ENCODE measurements around the gene SKA1.

Gene SKA1

GRCh38 chr18:50374753-50375391 is at the start of gene SKA1:
SKA1 (plus strand) TSS chr18:50375046; CDS start chr18:50375831, 785 bp downstream.
- peaks cover 0 to 5% of the 10 kb centered on the region in 2 donors for H3K9me3 ChIP-seq (ENCODE audit: control insufficient read depth in 1 of 2, low read length in 2 of 2)

GRCh38 chr18:50327983-50328382 is 46.9 kb upstream of the SKA1 start:
- peaks cover 0 to 3% of the 10 kb centered on the region in 2 donors for H3K27me3 ChIP-seq (ENCODE audit: control insufficient read depth in 1 of 2, insufficient read depth in 2 of 2, low read length in 2 of 2)
- no peak overlapping the region for H3K27ac ChIP-seq (ENCODE audit: low read depth, low read length)
- H3K9ac ChIP-seq (ENCODE audit: low read depth in 1 of 2, low read length in 2 of 2), result no peak overlapping the region
- H3K36me3 ChIP-seq (ENCODE audit: control insufficient read depth in 1 of 2, insufficient read depth in 2 of 2, low read length in 2 of 2), result no peaks in the 10 kb centered on the region
- no peak overlapping the region for H3K4me3 ChIP-seq (ENCODE audit: low read depth in 1 of 2, low read length in 2 of 2)
- no peaks in the 10 kb centered on the region for H3K9me3 ChIP-seq (ENCODE audit: control insufficient read depth in 1 of 2, low read length in 2 of 2)
- no peaks in the 10 kb centered on the region for H3K4me1 ChIP-seq (ENCODE audit: control insufficient read depth in 1 of 2, insufficient read depth in 2 of 2, low read length in 2 of 2)

More at GRCh38 chr18:50374753-50375391, at the start of gene SKA1:
- Histone ChIP-seq H3K27me3 (ENCODE audit: control insufficient read depth in 1 of 2, insufficient read depth in 2 of 2, low read length in 2 of 2) (no peaks in the 10 kb centered on the region), H3K4me1 (ENCODE audit: control insufficient read depth in 1 of 2, insufficient read depth in 2 of 2, low read length in 2 of 2) (peaks cover 6 to 15% of the 10 kb centered on the region in 2 donors), H3K4me3 (ENCODE audit: low read depth in 1 of 2, low read length in 2 of 2) (peak within 1 kb of the TSS; percentile 75 to 79), H3K36me3 (ENCODE audit: control insufficient read depth in 1 of 2, insufficient read depth in 2 of 2, low read length in 2 of 2) (peaks cover 0 to 3% of the 10 kb centered on the region in 2 donors), H3K9ac (ENCODE audit: low read depth in 1 of 2, low read length in 2 of 2) (peak within 1 kb of the TSS; percentile 67 to 76), H3K27ac (ENCODE audit: low read depth, low read length) (peak within 1 kb of the TSS; percentile 69)

- no peaks in the 10 kb centered on the region for H3K4me1 ChIP-seq (ENCODE audit: control insufficient read depth in 1 of 2, insufficient read depth in 2 of 2, low read length in 2 of 2)
- H3K27me3 ChIP-seq (ENCODE audit: control insufficient read depth in 1 of 2, insufficient read depth in 2 of 2, low read length in 2 of 2), result no peaks in the 10 kb centered on the region
- H3K27ac ChIP-seq (ENCODE audit: low read depth, low read length), result no peak overlapping the region
- H3K4me3 ChIP-seq (ENCODE audit: low read depth in 1 of 2, low read length in 2 of 2), result no peak overlapping the region
- no peaks in the 10 kb centered on the region for H3K9me3 ChIP-seq (ENCODE audit: control insufficient read depth in 1 of 2, low read length in 2 of 2)
- H3K9ac ChIP-seq (ENCODE audit: low read depth in 1 of 2, low read length in 2 of 2), result no peak overlapping the region
- no peaks in the 10 kb centered on the region for H3K36me3 ChIP-seq (ENCODE audit: control insufficient read depth in 1 of 2, insufficient read depth in 2 of 2, low read length in 2 of 2)
Observed at GRCh38 chr18:50330176-50330575, 44.7 kb upstream of the SKA1 start.

- H3K9me3 ChIP-seq (ENCODE audit: control insufficient read depth in 1 of 2, low read length in 2 of 2), result no peaks in the 10 kb centered on the region
- H3K36me3 ChIP-seq (ENCODE audit: control insufficient read depth in 1 of 2, insufficient read depth in 2 of 2, low read length in 2 of 2), result no peaks in the 10 kb centered on the region
- H3K4me3 ChIP-seq (ENCODE audit: low read depth in 1 of 2, low read length in 2 of 2), result no peak overlapping the region
- H3K4me1 ChIP-seq (ENCODE audit: control insufficient read depth in 1 of 2, insufficient read depth in 2 of 2, low read length in 2 of 2), result no peaks in the 10 kb centered on the region
- H3K27ac ChIP-seq (ENCODE audit: low read depth, low read length), result no peak overlapping the region
- H3K9ac ChIP-seq (ENCODE audit: low read depth in 1 of 2, low read length in 2 of 2), result no peak overlapping the region
- no peaks in the 10 kb centered on the region for H3K27me3 ChIP-seq (ENCODE audit: control insufficient read depth in 1 of 2, insufficient read depth in 2 of 2, low read length in 2 of 2)
Observed at GRCh38 chr18:50331691-50332090, 43.2 kb upstream of the SKA1 start.

GRCh38 chr18:50334546-50335152 is 40.2 kb upstream of the SKA1 start:
- Histone ChIP-seq H3K4me3 (ENCODE audit: low read depth in 1 of 2, low read length in 2 of 2) (no peak overlapping the region), H3K9me3 (ENCODE audit: control insufficient read depth in 1 of 2, low read length in 2 of 2) (no peaks in the 10 kb centered on the region), H3K4me1 (ENCODE audit: control insufficient read depth in 1 of 2, insufficient read depth in 2 of 2, low read length in 2 of 2) (no peaks in the 10 kb centered on the region), H3K9ac (ENCODE audit: low read depth in 1 of 2, low read length in 2 of 2) (no peak overlapping the region), H3K36me3 (ENCODE audit: control insufficient read depth in 1 of 2, insufficient read depth in 2 of 2, low read length in 2 of 2) (no peaks in the 10 kb centered on the region), H3K27me3 (ENCODE audit: control insufficient read depth in 1 of 2, insufficient read depth in 2 of 2, low read length in 2 of 2) (no peaks in the 10 kb centered on the region), H3K27ac (ENCODE audit: low read depth, low read length) (no peak overlapping the region)

GRCh38 chr18:50338122-50338521 is 36.7 kb upstream of the SKA1 start:
- Histone ChIP-seq H3K27ac (ENCODE audit: low read depth, low read length) (no peak overlapping the region), H3K36me3 (ENCODE audit: control insufficient read depth in 1 of 2, insufficient read depth in 2 of 2, low read length in 2 of 2) (no peaks in the 10 kb centered on the region), H3K27me3 (ENCODE audit: control insufficient read depth in 1 of 2, insufficient read depth in 2 of 2, low read length in 2 of 2) (no peaks in the 10 kb centered on the region), H3K9me3 (ENCODE audit: control insufficient read depth in 1 of 2, low read length in 2 of 2) (no peaks in the 10 kb centered on the region), H3K9ac (ENCODE audit: low read depth in 1 of 2, low read length in 2 of 2) (no peak overlapping the region), H3K4me1 (ENCODE audit: control insufficient read depth in 1 of 2, insufficient read depth in 2 of 2, low read length in 2 of 2) (no peaks in the 10 kb centered on the region), H3K4me3 (ENCODE audit: low read depth in 1 of 2, low read length in 2 of 2) (no peak overlapping the region)

- no peaks in the 10 kb centered on the region for H3K4me1 ChIP-seq (ENCODE audit: control insufficient read depth in 1 of 2, insufficient read depth in 2 of 2, low read length in 2 of 2)
- H3K27ac ChIP-seq (ENCODE audit: low read depth, low read length), result no peak overlapping the region
- H3K4me3 ChIP-seq (ENCODE audit: low read depth in 1 of 2, low read length in 2 of 2), result no peak overlapping the region
- no peaks in the 10 kb centered on the region for H3K27me3 ChIP-seq (ENCODE audit: control insufficient read depth in 1 of 2, insufficient read depth in 2 of 2, low read length in 2 of 2)
- H3K36me3 ChIP-seq (ENCODE audit: control insufficient read depth in 1 of 2, insufficient read depth in 2 of 2, low read length in 2 of 2), result no peaks in the 10 kb centered on the region
- H3K9ac ChIP-seq (ENCODE audit: low read depth in 1 of 2, low read length in 2 of 2), result no peak overlapping the region
- no peaks in the 10 kb centered on the region for H3K9me3 ChIP-seq (ENCODE audit: control insufficient read depth in 1 of 2, low read length in 2 of 2)
Observed at GRCh38 chr18:50338715-50339114, 36.1 kb upstream of the SKA1 start.

- Histone ChIP-seq H3K4me3 (ENCODE audit: low read depth in 1 of 2, low read length in 2 of 2) (no peak overlapping the region), H3K9me3 (ENCODE audit: control insufficient read depth in 1 of 2, low read length in 2 of 2) (no peaks in the 10 kb centered on the region), H3K9ac (ENCODE audit: low read depth in 1 of 2, low read length in 2 of 2) (no peak overlapping the region), H3K36me3 (ENCODE audit: control insufficient read depth in 1 of 2, insufficient read depth in 2 of 2, low read length in 2 of 2) (no peaks in the 10 kb centered on the region), H3K27ac (ENCODE audit: low read depth, low read length) (no peak overlapping the region), H3K4me1 (ENCODE audit: control insufficient read depth in 1 of 2, insufficient read depth in 2 of 2, low read length in 2 of 2) (no peaks in the 10 kb centered on the region), H3K27me3 (ENCODE audit: control insufficient read depth in 1 of 2, insufficient read depth in 2 of 2, low read length in 2 of 2) (no peaks in the 10 kb centered on the region)
Observed at GRCh38 chr18:50340078-50340477, 34.8 kb upstream of the SKA1 start.

- H3K9me3 ChIP-seq (ENCODE audit: control insufficient read depth in 1 of 2, low read length in 2 of 2), result no peaks in the 10 kb centered on the region
- H3K27me3 ChIP-seq (ENCODE audit: control insufficient read depth in 1 of 2, insufficient read depth in 2 of 2, low read length in 2 of 2), result no peaks in the 10 kb centered on the region
- no peak overlapping the region for H3K4me3 ChIP-seq (ENCODE audit: low read depth in 1 of 2, low read length in 2 of 2)
- H3K36me3 ChIP-seq (ENCODE audit: control insufficient read depth in 1 of 2, insufficient read depth in 2 of 2, low read length in 2 of 2), result no peaks in the 10 kb centered on the region
- no peak overlapping the region for H3K27ac ChIP-seq (ENCODE audit: low read depth, low read length)
- no peak overlapping the region for H3K9ac ChIP-seq (ENCODE audit: low read depth in 1 of 2, low read length in 2 of 2)
- no peaks in the 10 kb centered on the region for H3K4me1 ChIP-seq (ENCODE audit: control insufficient read depth in 1 of 2, insufficient read depth in 2 of 2, low read length in 2 of 2)
Observed at GRCh38 chr18:50341443-50341842, 33.4 kb upstream of the SKA1 start.

GRCh38 chr18:50350699-50351098 is 24.1 kb upstream of the SKA1 start:
- H3K4me3 ChIP-seq (ENCODE audit: low read depth in 1 of 2, low read length in 2 of 2), result no peak overlapping the region
- H3K9me3 ChIP-seq (ENCODE audit: control insufficient read depth in 1 of 2, low read length in 2 of 2), result no peaks in the 10 kb centered on the region
- H3K36me3 ChIP-seq (ENCODE audit: control insufficient read depth in 1 of 2, insufficient read depth in 2 of 2, low read length in 2 of 2), result no peaks in the 10 kb centered on the region
- no peak overlapping the region for H3K9ac ChIP-seq (ENCODE audit: low read depth in 1 of 2, low read length in 2 of 2)
- H3K27me3 ChIP-seq (ENCODE audit: control insufficient read depth in 1 of 2, insufficient read depth in 2 of 2, low read length in 2 of 2), result peaks cover 0 to 3% of the 10 kb centered on the region in 2 donors
- H3K27ac ChIP-seq (ENCODE audit: low read depth, low read length), result no peak overlapping the region
- no peaks in the 10 kb centered on the region for H3K4me1 ChIP-seq (ENCODE audit: control insufficient read depth in 1 of 2, insufficient read depth in 2 of 2, low read length in 2 of 2)
